Gastroesophageal sphincter (tissue), 3 donors: ENCODE measurements around the gene KNOP1.

Experiments used
- CTCF ChIP-seq, 4 experiments: fragments of 200-600 bp in 2 of 4; fragments of 450-650 bp in 2 of 4; sonication (generic) in 1 of 4; IDR thresholded peaks; one replicate each; pipeline ENCODE4 v1.5.1; 2017 to 2019; ENCODE audit warnings: antibody characterized with exemption in 4 of 4, mild to moderate bottlenecking in 2 of 4, moderate library complexity in 2 of 4
- EP300 ChIP-seq: sonication (generic); formaldehyde crosslinking; IDR thresholded peaks from one replicate; pipeline ENCODE4 v1.6.1; 2017; ENCODE audit warnings: antibody characterized with exemption, mild to moderate bottlenecking
- POLR2A ChIP-seq, 2 donors: fragments of 450-650 bp; IDR thresholded peaks; one replicate each; pipeline ENCODE4 v1.6.1; 2017; ENCODE audit warnings: antibody characterized with exemption in 2 of 2, mild to moderate bottlenecking in 2 of 2, moderate library complexity in 1 of 2
- POLR2AphosphoS5 ChIP-seq: sonication (generic); formaldehyde crosslinking; IDR thresholded peaks from one replicate; pipeline ENCODE4 v1.6.1; 2017; ENCODE audit warnings: antibody characterized with exemption

- no peak for TF ChIP-seq POLR2A (IDR thresholded peaks at IDR 0.05)
- TF ChIP-seq CTCF (IDR thresholded peaks at IDR 0.05), result no peak
- no peak for TF ChIP-seq EP300
- TF ChIP-seq POLR2AphosphoS5, result no peak
These were observed 14.7 kb downstream of the KNOP1 start for GRCh38 chr16:19703172-19703889.
